WTC11 (cell line): ENCODE data around the gene ADI1. TPM values are rescaled to one million over a fixed set of nuclear protein-coding genes. Genes with fewer than 3 reads are reported as not detected.

ENCODE experiments used
- ATAC-seq: fragments of 200-7000 bp; cut with Tn5 transposase; 2 replicates; pipeline ENCODE4 v1.10.0; 2021; ENCODE audit warnings: mild to moderate bottlenecking, moderate library complexity
- CTCF ChIA-PET: fragments of 300-600 bp; sonication (Branson Sonifier 250); formaldehyde crosslinking; loops from one replicate; lab custom pipeline; 2021; ENCODE audit warnings: antibody characterized with exemption; lab: Charles Lee
- POLR2A ChIA-PET: fragments of 350-600 bp; sonication (Branson Sonifier 250); formaldehyde crosslinking; loops from one replicate; lab custom pipeline; 2021; ENCODE audit warnings: antibody characterized with exemption; lab: Charles Lee
- DNase-seq: peaks from one replicate; pipeline ENCODE4 v3.0.0; 2021; ENCODE audit warnings: low spot score
- H3K27ac Mint-ChIP-seq: 2 replicates; pipeline ENCODE4 v1.8.0; 2021; ENCODE audit warnings: mixed read lengths
- H3K27me3 Mint-ChIP-seq: 2 replicates; pipeline ENCODE4 v1.8.0; 2021; ENCODE audit warnings: low read depth, mild to moderate bottlenecking, moderate library complexity, mixed read lengths
- H3K36me3 Mint-ChIP-seq: 2 replicates; pipeline ENCODE4 v1.8.0; 2021; ENCODE audit warnings: mixed read lengths
- H3K4me1 Mint-ChIP-seq: 2 replicates; pipeline ENCODE4 v1.8.0; 2022; ENCODE audit warnings: mixed read lengths
- H3K4me3 Mint-ChIP-seq: 2 replicates; pipeline ENCODE4 v1.8.0; 2021; ENCODE audit warnings: mild to moderate bottlenecking, moderate library complexity, mixed read lengths
- H3K9me3 Mint-ChIP-seq: 2 replicates; pipeline ENCODE4 v1.8.0; 2021; ENCODE audit warnings: mixed read lengths
- E2F1 ChIP-seq: sonication (generic); formaldehyde crosslinking; IDR thresholded peaks from 2 replicates; pipeline ENCODE4 v1.8.0; 2022; ENCODE audit warnings: mild to moderate bottlenecking, missing genetic modification reagents
- FOXK1 ChIP-seq: sonication (generic); formaldehyde crosslinking; IDR thresholded peaks from 2 replicates; pipeline ENCODE4 v1.8.0; 2022; ENCODE audit warnings: mild to moderate bottlenecking, moderate library complexity, missing genetic modification reagents
- JUN ChIP-seq: sonication (generic); formaldehyde crosslinking; IDR thresholded peaks from 2 replicates; pipeline ENCODE4 v1.8.0; 2023; ENCODE audit warnings: mild to moderate bottlenecking, missing genetic modification reagents
- MLX ChIP-seq: sonication (generic); formaldehyde crosslinking; IDR thresholded peaks from 2 replicates; pipeline ENCODE4 v1.8.1; 2023; ENCODE audit warnings: mild to moderate bottlenecking, missing genetic modification reagents, moderate library complexity
- MXD4 ChIP-seq: fragments of 250-450 bp; sonication (Bioruptor Pico); IDR thresholded peaks from 2 replicates; pipeline ENCODE4 v1.8.0; 2021; ENCODE audit warnings: mild to moderate bottlenecking, moderate library complexity, borderline replicate concordance
- MYBL2 ChIP-seq: sonication (generic); formaldehyde crosslinking; IDR thresholded peaks from 2 replicates; pipeline ENCODE4 v1.8.1; 2023; ENCODE audit warnings: mild to moderate bottlenecking, moderate library complexity, missing genetic modification reagents
- NFE2L1 ChIP-seq: sonication (generic); formaldehyde crosslinking; IDR thresholded peaks from 2 replicates; pipeline ENCODE4 v1.8.1; 2023; ENCODE audit warnings: missing genetic modification reagents
- NR2C2 ChIP-seq: sonication (generic); formaldehyde crosslinking; IDR thresholded peaks from 2 replicates; pipeline ENCODE4 v1.8.0; 2022; ENCODE audit warnings: mild to moderate bottlenecking, missing genetic modification reagents
- PRDM15 ChIP-seq: sonication (generic); formaldehyde crosslinking; IDR thresholded peaks from 2 replicates; pipeline ENCODE4 v1.8.0; 2022; ENCODE audit warnings: missing genetic modification reagents
- PREB ChIP-seq: sonication (generic); formaldehyde crosslinking; IDR thresholded peaks from 2 replicates; pipeline ENCODE4 v1.8.1; 2022; ENCODE audit warnings: mild to moderate bottlenecking, missing genetic modification reagents, moderate library complexity, borderline replicate concordance
- SMAD3 ChIP-seq: sonication (generic); formaldehyde crosslinking; IDR thresholded peaks from 2 replicates; pipeline ENCODE4 v1.8.0; 2022; ENCODE audit warnings: missing genetic modification reagents, mild to moderate bottlenecking, borderline replicate concordance
- SOX15 ChIP-seq: fragments of 250-450 bp; sonication (Bioruptor Pico); IDR thresholded peaks from 2 replicates; pipeline ENCODE4 v1.9.0; 2021; ENCODE audit warnings: mild to moderate bottlenecking
- STAT6 ChIP-seq: sonication (generic); formaldehyde crosslinking; conservative IDR thresholded peaks from 2 replicates; pipeline ENCODE4 v1.8.1; 2023; ENCODE audit warnings: mild to moderate bottlenecking, low read depth, missing genetic modification reagents, moderate library complexity
- TCF7 ChIP-seq: sonication (generic); formaldehyde crosslinking; IDR thresholded peaks from 2 replicates; pipeline ENCODE4 v1.8.0; 2022; ENCODE audit warnings: mild to moderate bottlenecking, low read depth, missing genetic modification reagents, moderate library complexity
- ZBTB21 ChIP-seq: sonication (generic); formaldehyde crosslinking; IDR thresholded peaks from 2 replicates; pipeline ENCODE4 v1.8.1; 2023; ENCODE audit warnings: mild to moderate bottlenecking, missing genetic modification reagents, borderline replicate concordance
- ZMAT4 ChIP-seq: fragments of 250-450 bp; sonication (Bioruptor Pico); IDR thresholded peaks from 2 replicates; pipeline ENCODE4 v1.9.0; 2021; ENCODE audit warnings: mild to moderate bottlenecking
- ZNF138 ChIP-seq: sonication (generic); formaldehyde crosslinking; conservative IDR thresholded peaks from 2 replicates; pipeline ENCODE4 v1.8.1; 2022; ENCODE audit warnings: mild to moderate bottlenecking, moderate library complexity, missing genetic modification reagents
- ZNF263 ChIP-seq: sonication (generic); formaldehyde crosslinking; IDR thresholded peaks from 2 replicates; pipeline ENCODE4 v1.8.1; 2022; ENCODE audit warnings: low read depth, mild to moderate bottlenecking, moderate library complexity, missing genetic modification reagents
- ZNF317 ChIP-seq: sonication (generic); formaldehyde crosslinking; IDR thresholded peaks from 2 replicates; pipeline ENCODE4 v1.8.1; 2023; ENCODE audit warnings: low read depth, mild to moderate bottlenecking, moderate library complexity, missing genetic modification reagents, borderline replicate concordance
- ZNF425 ChIP-seq: fragments of 250-450 bp; sonication (Bioruptor Pico); conservative IDR thresholded peaks from 2 replicates; pipeline ENCODE4 v1.9.0; 2021; ENCODE audit warnings: mild to moderate bottlenecking
- total RNA-seq: library from RNA; stranded (reverse); gene quantifications from 3 replicates; pipeline ENCODE4 v1.2.3, GENCODE V29; 2021

Gene ADI1
- total RNA-seq, 1 experiment from 2014 or later, result 21.4 TPM

GRCh38 chr2:3485166-3485565 lies 34.2 kb downstream of the ADI1 start:
- H3K4me3 Mint-ChIP-seq, result no peak overlapping the region
- peaks cover 5% of the 10 kb centered on the region for H3K9me3 Mint-ChIP-seq
- peaks cover 6% of the 10 kb centered on the region for H3K27me3 Mint-ChIP-seq
- ChIA-PET POLR2A (no interaction called here), CTCF (no interaction called here)
- ATAC-seq, result no peak
- DNase-seq, result no peak
- H3K27ac Mint-ChIP-seq, result no peak overlapping the region
- 0 out of 2 replicates have a peak, but pooled peaks cover 2% of the 10 kb centered on the region for H3K4me1 Mint-ChIP-seq
- TF ChIP-seq ZNF138 (CRISPR knock-in tag), result no peak
- H3K36me3 Mint-ChIP-seq, result peaks cover 14% of the 10 kb centered on the region

GRCh38 chr2:3483986-3484960 lies 35.1 kb downstream of the ADI1 start:
- no peak for ATAC-seq
- Mint-ChIP-seq H3K27ac (no peak overlapping the region), H3K36me3 (peaks cover 20% of the 10 kb centered on the region), H3K4me1 (0 out of 2 replicates have a peak, but pooled peaks cover 2% of the 10 kb centered on the region)
- DNase-seq, result no peak
- TF ChIP-seq E2F1 (no peak), ZMAT4 (CRISPR knock-in tag) (no peak), MLX (CRISPR knock-in tag) (no peak), FOXK1 (CRISPR knock-in tag) (no peak), MYBL2 (no peak), ZNF317 (CRISPR knock-in tag) (no peak), ZBTB21 (no peak), SOX15 (CRISPR knock-in tag) (no peak), NFE2L1 (CRISPR knock-in tag) (no peak), PRDM15 (CRISPR knock-in tag) (no peak), NR2C2 (CRISPR knock-in tag) (no peak), TCF7 (CRISPR knock-in tag) (no peak), JUN (no peak), SMAD3 (CRISPR knock-in tag) (no peak), MXD4 (CRISPR knock-in tag) (no peak), PREB (CRISPR knock-in tag) (no peak), ZNF425 (CRISPR knock-in tag) (no peak), STAT6 (CRISPR knock-in tag) (no peak), ZNF263 (no peak)
- TF ChIP-seq, all 79 proteins: peak for 0
- CTCF ChIA-PET, result no interaction called here
- POLR2A ChIA-PET, result no interaction called here
- H3K9me3 Mint-ChIP-seq, result peaks cover 5% of the 10 kb centered on the region
- peaks cover 6% of the 10 kb centered on the region for H3K27me3 Mint-ChIP-seq
- H3K4me3 Mint-ChIP-seq, result no peak overlapping the region
